Measurements from ENCODE around the gene CTU2.

DNA sequence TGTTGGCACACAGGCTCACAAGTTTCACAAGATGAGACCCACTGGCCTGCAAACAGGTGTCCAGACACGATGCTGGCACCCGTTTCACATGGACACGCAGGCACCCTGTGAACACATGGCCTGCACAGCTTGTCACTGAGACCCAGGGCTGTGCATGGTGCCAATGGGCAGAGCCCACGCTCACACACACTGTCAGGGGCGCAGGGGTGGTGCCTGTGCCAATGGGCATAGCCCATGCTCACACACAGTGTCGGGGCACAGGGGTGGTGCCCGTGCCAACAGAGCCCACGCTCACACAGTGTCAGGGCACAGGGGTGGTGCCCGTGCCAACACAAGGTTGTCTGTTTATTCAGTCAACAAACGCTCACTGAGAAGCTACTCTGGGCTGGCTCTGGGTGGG, 29.3 kb downstream of the CTU2 start:
- TF ChIP-seq, protein P1, sequence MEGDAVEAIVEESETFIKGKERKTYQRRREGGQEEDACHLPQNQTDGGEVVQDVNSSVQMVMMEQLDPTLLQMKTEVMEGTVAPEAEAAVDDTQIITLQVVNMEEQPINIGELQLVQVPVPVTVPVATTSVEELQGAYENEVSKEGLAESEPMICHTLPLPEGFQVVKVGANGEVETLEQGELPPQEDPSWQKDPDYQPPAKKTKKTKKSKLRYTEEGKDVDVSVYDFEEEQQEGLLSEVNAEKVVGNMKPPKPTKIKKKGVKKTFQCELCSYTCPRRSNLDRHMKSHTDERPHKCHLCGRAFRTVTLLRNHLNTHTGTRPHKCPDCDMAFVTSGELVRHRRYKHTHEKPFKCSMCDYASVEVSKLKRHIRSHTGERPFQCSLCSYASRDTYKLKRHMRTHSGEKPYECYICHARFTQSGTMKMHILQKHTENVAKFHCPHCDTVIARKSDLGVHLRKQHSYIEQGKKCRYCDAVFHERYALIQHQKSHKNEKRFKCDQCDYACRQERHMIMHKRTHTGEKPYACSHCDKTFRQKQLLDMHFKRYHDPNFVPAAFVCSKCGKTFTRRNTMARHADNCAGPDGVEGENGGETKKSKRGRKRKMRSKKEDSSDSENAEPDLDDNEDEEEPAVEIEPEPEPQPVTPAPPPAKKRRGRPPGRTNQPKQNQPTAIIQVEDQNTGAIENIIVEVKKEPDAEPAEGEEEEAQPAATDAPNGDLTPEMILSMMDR (IDR thresholded peaks at IDR 0.05), result no peak
- no peak for TF ChIP-seq POLR2A (IDR thresholded peaks at IDR 0.05)

All from thyroid gland (tissue), 4 donors.